ENCODE data around the gene PLPPR4. TPM values are rescaled to one million over a fixed set of nuclear protein-coding genes. Genes with fewer than 3 reads are reported as not detected.

The PLPPR4 gene
- total RNA-seq, 2 experiments from 2014 or later = not detected

- Histone ChIP-seq H3K36me3 (ENCODE audit: insufficient read depth, low read length) (no peaks in the 10 kb centered on the region), H3K9me3 (ENCODE audit: control insufficient read depth in 1 of 2, insufficient read depth in 1 of 2, low read length in 2 of 2) (no peaks in the 10 kb centered on the region), H3K4me1 (ENCODE audit: insufficient read depth, low read length) (no peaks in the 10 kb centered on the region), H3K4me3 (ENCODE audit: low read length) (no peak overlapping the region), H3K27ac (ENCODE audit: low read depth in 1 of 2, low read length in 2 of 2) (no peak overlapping the region), H3K27me3 (ENCODE audit: control insufficient read depth in 1 of 2, insufficient read depth in 2 of 2, low read length in 2 of 2) (no peaks in the 10 kb centered on the region)
- no peak for TF ChIP-seq CTCF (IDR thresholded peaks at IDR 0.05)
- no peaks in the 10 kb centered on the region for H3K9me3 Mint-ChIP-seq
- intact Hi-C loops (cut with DNase I, micrococcal nuclease) = no loop called here
- H3K4me3 Mint-ChIP-seq = no peak overlapping the region
- ATAC-seq (ENCODE audit: poor library complexity) = no peak
- H3K4me1 Mint-ChIP-seq (ENCODE audit: low read depth) = no peaks in the 10 kb centered on the region
- H3K27me3 Mint-ChIP-seq = no peaks in the 10 kb centered on the region
- no peaks in the 10 kb centered on the region for H3K36me3 Mint-ChIP-seq (ENCODE audit: low read depth)
- H3K27ac Mint-ChIP-seq = no peak overlapping the region
- no peak for DNase-seq
- ChIA-PET CTCF (no interaction called here), POLR2A (no interaction called here)
Measured at GRCh38 chr1:99331083-99331482, 66.8 kb downstream of the PLPPR4 start.

- ChIA-PET CTCF (no interaction called here), POLR2A (no interaction called here)
- no peaks in the 10 kb centered on the region for H3K27me3 ChIP-seq (ENCODE audit: control insufficient read depth in 1 of 2, insufficient read depth in 2 of 2, low read length in 2 of 2)
- H3K9me3 Mint-ChIP-seq = no peaks in the 10 kb centered on the region
- H3K36me3 ChIP-seq (ENCODE audit: insufficient read depth, low read length) = no peaks in the 10 kb centered on the region
- no peaks in the 10 kb centered on the region for H3K9me3 ChIP-seq (ENCODE audit: control insufficient read depth in 1 of 2, insufficient read depth in 1 of 2, low read length in 2 of 2)
- no peak for ATAC-seq (ENCODE audit: poor library complexity)
- H3K27ac ChIP-seq (ENCODE audit: low read depth in 1 of 2, low read length in 2 of 2) = no peak overlapping the region
- no peak overlapping the region for H3K27ac Mint-ChIP-seq
- no peak overlapping the region for H3K4me3 ChIP-seq (ENCODE audit: low read length)
- H3K4me1 ChIP-seq (ENCODE audit: insufficient read depth, low read length) = no peaks in the 10 kb centered on the region
- H3K27me3 Mint-ChIP-seq = no peaks in the 10 kb centered on the region
- intact Hi-C loops (cut with DNase I, micrococcal nuclease) = no loop called here
- no peaks in the 10 kb centered on the region for H3K4me1 Mint-ChIP-seq (ENCODE audit: low read depth)
- no peak for DNase-seq
- no peaks in the 10 kb centered on the region for H3K36me3 Mint-ChIP-seq (ENCODE audit: low read depth)
- TF ChIP-seq CTCF (IDR thresholded peaks at IDR 0.05) = no peak
- H3K4me3 Mint-ChIP-seq = no peak overlapping the region
Measured at GRCh38 chr1:99331636-99332035, 67.3 kb downstream of the PLPPR4 start.

GRCh38 chr1:99332561-99332960 is 68.3 kb downstream of the PLPPR4 start:
- DNase-seq = no peak
- intact Hi-C loops (cut with DNase I, micrococcal nuclease) = no loop called here
- H3K36me3 Mint-ChIP-seq (ENCODE audit: low read depth) = no peaks in the 10 kb centered on the region
- H3K27me3 Mint-ChIP-seq = no peaks in the 10 kb centered on the region
- Histone ChIP-seq H3K27me3 (ENCODE audit: control insufficient read depth in 1 of 2, insufficient read depth in 2 of 2, low read length in 2 of 2) (no peaks in the 10 kb centered on the region), H3K36me3 (ENCODE audit: insufficient read depth, low read length) (no peaks in the 10 kb centered on the region), H3K4me1 (ENCODE audit: insufficient read depth, low read length) (no peaks in the 10 kb centered on the region), H3K9me3 (ENCODE audit: control insufficient read depth in 1 of 2, insufficient read depth in 1 of 2, low read length in 2 of 2) (no peaks in the 10 kb centered on the region), H3K27ac (ENCODE audit: low read depth in 1 of 2, low read length in 2 of 2) (no peak overlapping the region), H3K4me3 (ENCODE audit: low read length) (no peak overlapping the region)
- no peak overlapping the region for H3K27ac Mint-ChIP-seq
- POLR2A ChIA-PET = no interaction called here
- no peak for ATAC-seq (ENCODE audit: poor library complexity)
- CTCF ChIA-PET = interaction anchor here (0.6 kb wide), 1 partner anchor 91 kb away, joined by 3 read pairs; no protein-coding TSS in a partner anchor
- no peaks in the 10 kb centered on the region for H3K9me3 Mint-ChIP-seq
- TF ChIP-seq CTCF (IDR thresholded peaks at IDR 0.05) = no peak
- H3K4me1 Mint-ChIP-seq (ENCODE audit: low read depth) = no peaks in the 10 kb centered on the region
- H3K4me3 Mint-ChIP-seq = no peak overlapping the region

All from CD4-positive, alpha-beta T cell (primary cell).